ENCODE data around the gene PTTG1IP.

DNA sequence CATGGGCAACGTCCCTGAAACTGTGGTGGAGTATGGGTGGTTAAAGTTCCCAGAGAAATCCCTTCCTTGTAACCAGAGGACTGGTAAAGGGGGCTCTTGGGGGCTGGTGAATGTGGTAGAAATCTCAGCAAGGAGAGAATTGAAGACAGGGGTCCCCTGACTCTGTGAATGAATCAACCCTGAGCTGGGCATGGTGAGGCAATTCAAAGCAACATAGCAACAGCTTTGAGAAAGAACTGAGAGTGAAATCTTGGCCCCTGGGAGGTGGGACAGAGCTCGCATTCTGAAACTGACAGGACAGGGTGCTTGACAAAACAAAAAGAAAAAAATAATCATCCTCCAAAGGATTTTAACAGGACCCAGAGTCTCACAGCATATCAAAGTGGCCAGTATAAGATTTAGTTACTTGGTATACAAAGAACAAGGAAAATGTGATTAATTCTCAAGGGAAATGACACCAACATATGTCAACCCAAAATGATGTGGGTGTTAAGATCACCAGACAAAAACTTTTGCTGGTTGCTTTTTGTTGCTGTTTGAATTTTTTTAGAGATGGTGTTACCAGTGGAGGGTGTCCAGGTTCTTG lies 43.9 kb downstream of the PTTG1IP start:
- TF ChIP-seq POLR2AphosphoS5 (IDR thresholded peaks at IDR 0.05; ENCODE audit: borderline replicate concordance, low read depth, low read length) (no peak), EZH2 (IDR thresholded peaks at IDR 0.05) (no peak)
